IMR-90 (cell line): ENCODE results near the gene OR4S1. TPM values are rescaled to one million over a fixed set of nuclear protein-coding genes. Genes with fewer than 3 reads are reported as not detected.

Experiments used
- ATAC-seq: fragments of 200-7000 bp; cut with Tn5 transposase; 2 replicates; pipeline ENCODE4 v1.9.1; 2020; ENCODE audit warnings: low read depth, mild to moderate bottlenecking, moderate library complexity
- BruUV-seq: library from RNA; stranded (reverse); fragments of 400-500 nt; replicated peaks from 2 replicates; lab custom pipeline; 2021; lab: Mats Ljungman, UMichigan
- CTCF ChIA-PET: fragments of 300-600 bp; formaldehyde crosslinking; extraction: SDS; loops from one replicate; lab custom pipeline; 2021; ENCODE audit warnings: antibody characterized with exemption; lab: Yijun Ruan, JAX
- POLR2A ChIA-PET: fragments of 300-600 bp; sonication (Branson Sonifier 250); formaldehyde crosslinking; loops from one replicate; lab custom pipeline; 2022; ENCODE audit warnings: antibody characterized with exemption; ENCODE audit not compliant: unreplicated experiment; lab: Charles Lee
- DNase-seq: peaks from one replicate; pipeline ENCODE4 v3.0.0; 2013
- H2AFZ ChIP-seq: replicated peaks from 2 replicates; pipeline ENCODE3; 2013; ENCODE audit warnings: low read length, mild to moderate bottlenecking; ENCODE audit not compliant: poor library complexity
- H2AK5ac ChIP-seq: 2 replicates; pipeline ENCODE4 v1.6.1; 2013; ENCODE audit warnings: low read depth, low read length, inconsistent platforms
- H2AK9ac ChIP-seq: replicated peaks from 2 replicates; pipeline ENCODE3; 2013; ENCODE audit warnings: mild to moderate bottlenecking, low read depth, low read length, moderate library complexity; ENCODE audit not compliant: poor library complexity
- H2BK120ac ChIP-seq: 2 replicates; pipeline ENCODE4 v1.6.1; 2013; ENCODE audit warnings: low read depth, low read length, inconsistent platforms
- H2BK15ac ChIP-seq: 3 replicates; pipeline ENCODE4 v1.6.1; 2013; ENCODE audit warnings: low read depth, low read length, inconsistent platforms
- H2BK20ac ChIP-seq: 2 replicates; pipeline ENCODE4 v1.6.1; 2013; ENCODE audit warnings: low read depth, mild to moderate bottlenecking, inconsistent platforms, low read length, moderate library complexity
- H2BK5ac ChIP-seq: 2 replicates; pipeline ENCODE4 v1.6.1; 2013; ENCODE audit warnings: mild to moderate bottlenecking, low read depth, low read length, inconsistent platforms; ENCODE audit not compliant: poor library complexity, severe bottlenecking
- H3K14ac ChIP-seq: replicated peaks from 2 replicates; pipeline ENCODE4 v1.6.1; 2013; ENCODE audit warnings: low read depth, low read length, inconsistent platforms
- H3K18ac ChIP-seq: 2 replicates; pipeline ENCODE4 v1.6.1; 2013; ENCODE audit warnings: low read depth, low read length, control low read depth
- H3K23ac ChIP-seq: 2 replicates; pipeline ENCODE4 v1.6.1; 2013; ENCODE audit warnings: low read depth, low read length, inconsistent platforms
- H3K27ac ChIP-seq: 2 replicates; pipeline ENCODE4 v1.5.1; 2013; ENCODE audit warnings: mild to moderate bottlenecking, control low read depth, low read length; ENCODE audit not compliant: insufficient read depth
- H3K27me3 ChIP-seq: 2 replicates; pipeline ENCODE4 v1.6.1; 2013; ENCODE audit warnings: low read length; ENCODE audit not compliant: control insufficient read depth, insufficient read depth
- H3K36me3 ChIP-seq: 2 replicates; pipeline ENCODE4 v1.6.1; 2013; ENCODE audit warnings: low read length, mixed read lengths; ENCODE audit not compliant: control insufficient read depth, insufficient read depth
- H3K4ac ChIP-seq: 2 replicates; pipeline ENCODE4 v1.6.1; 2013; ENCODE audit warnings: low read depth, low read length, inconsistent platforms
- H3K4me1 ChIP-seq: 2 replicates; pipeline ENCODE4 v1.6.1; 2013; ENCODE audit warnings: low read length, mixed read lengths; ENCODE audit not compliant: control insufficient read depth, insufficient read depth
- H3K4me2 ChIP-seq: 2 replicates; pipeline ENCODE4 v1.6.1; 2013; ENCODE audit warnings: low read depth, mild to moderate bottlenecking, control low read depth, low read length, moderate library complexity
- H3K4me3 ChIP-seq: 2 replicates; pipeline ENCODE4 v1.5.1; 2013; ENCODE audit warnings: low read depth, mild to moderate bottlenecking, control low read depth, low read length, moderate library complexity; ENCODE audit not compliant: insufficient read depth
- H3K56ac ChIP-seq: 2 replicates; pipeline ENCODE4 v1.6.1; 2013; ENCODE audit warnings: low read length, inconsistent platforms; ENCODE audit not compliant: insufficient read depth; ENCODE audit errors: extremely low read depth
- H3K79me1 ChIP-seq, 2 experiments: 2 replicates each; pipeline ENCODE4 v1.6.1; 2013; ENCODE audit warnings: low read length in 2 of 2, inconsistent platforms in 1 of 2, low read depth in 1 of 2
- H3K9ac ChIP-seq: 2 replicates; pipeline ENCODE4 v1.6.1; 2013; ENCODE audit warnings: low read depth, low read length, control low read depth
- H3K9me1 ChIP-seq: 2 replicates; pipeline ENCODE4 v1.6.1; 2013; ENCODE audit warnings: low read length, inconsistent platforms; ENCODE audit not compliant: insufficient read depth
- H3K9me3 ChIP-seq: 2 replicates; pipeline ENCODE4 v1.6.1; 2013; ENCODE audit warnings: low read length; ENCODE audit not compliant: control insufficient read depth, insufficient read depth
- H4K20me1 ChIP-seq: 2 replicates; pipeline ENCODE4 v1.6.1; 2013; ENCODE audit warnings: low read length, inconsistent platforms; ENCODE audit not compliant: insufficient read depth
- H4K5ac ChIP-seq: 2 replicates; pipeline ENCODE4 v1.6.1; 2013; ENCODE audit warnings: mild to moderate bottlenecking, low read depth, low read length, control low read depth
- H4K8ac ChIP-seq, 2 experiments: 2 replicates each; pipeline ENCODE4 v1.6.1; 2013; ENCODE audit warnings: low read depth in 2 of 2, low read length in 2 of 2, control low read depth in 1 of 2, inconsistent platforms in 1 of 2
- H4K91ac ChIP-seq: 2 replicates; pipeline ENCODE4 v1.6.1; 2013; ENCODE audit warnings: low read depth, low read length, inconsistent platforms; ENCODE audit not compliant: insufficient read depth
- BHLHE40 ChIP-seq: fragments of 150-350 bp; IDR thresholded peaks from 2 replicates; pipeline ENCODE4 v1.6.1; 2016; ENCODE audit warnings: mild to moderate bottlenecking, low read depth, low read length
- MAFK ChIP-seq: IDR thresholded peaks from 2 replicates; pipeline ENCODE4 v1.6.1; 2012; ENCODE audit warnings: low read depth, low read length, improper control_type of control experiment
- MAZ ChIP-seq: IDR thresholded peaks from 2 replicates; pipeline ENCODE4 v1.6.1; 2012; ENCODE audit warnings: low read depth, mild to moderate bottlenecking, low read length, improper control_type of control experiment, moderate library complexity, borderline replicate concordance
- NFE2L2 ChIP-seq: fragments of 150-350 bp; IDR thresholded peaks from 2 replicates; pipeline ENCODE4 v1.6.1; 2016; ENCODE audit warnings: low read depth, mild to moderate bottlenecking, low read length
- RCOR1 ChIP-seq: IDR thresholded peaks from 2 replicates; pipeline ENCODE4 v1.6.1; 2012; ENCODE audit warnings: mild to moderate bottlenecking, low read length, improper control_type of control experiment; ENCODE audit not compliant: insufficient replicate concordance
- SMC3 ChIP-seq: fragments of 150-350 bp; IDR thresholded peaks from 2 replicates; pipeline ENCODE4 v1.6.1; 2016; ENCODE audit warnings: low read depth, mild to moderate bottlenecking, antibody characterized with exemption, low read length, moderate library complexity
- WGBS, 2 experiments: methylation state at CpG; one replicate each; pipeline versions ENCODE4 v1.1.5 to v1.1.7; 2013; ENCODE audit warnings: missing lambda C conversion rate in 2 of 2; ENCODE audit not compliant: insufficient read length in 1 of 2; ENCODE audit errors: extremely low coverage in 2 of 2; 5-methylcytosine and 5-hydroxymethylcytosine counted together
- dilution Hi-C: fragments of 300-500 bp; cut with HindIII; formaldehyde crosslinking; loops from one replicate; pipeline ENCODE4 v1.14.3; 2018; ENCODE audit warnings: low sequenced_read_pairs; ENCODE audit not compliant: unreplicated experiment
- in situ Hi-C: fragments of 300-500 bp; cut with MboI; formaldehyde crosslinking; loops from 3 replicates; pipeline ENCODE4 v1.14.3; 2019; ENCODE audit warnings: low sequenced_read_pairs, inconsistent platforms, mixed read lengths
- intact Hi-C: fragments of 100-400 bp; cut with micrococcal nuclease; formaldehyde crosslinking; loops from 2 replicates; pipeline ENCODE4 v1.10.0; 2022
- polyA plus RNA-seq, 3 experiments: library from polyadenylated mRNA; depleted of rRNA; stranded (reverse); fragments of >200 nt; gene quantifications; 2 replicates each; pipeline ENCODE4 v1.2.3, GENCODE V29; 2012; ENCODE audit warnings: low replicate concordance in 1 of 3
- total RNA-seq: library from RNA; depleted of rRNA; stranded (reverse); fragments of >200 nt; gene quantifications from 2 replicates; pipeline ENCODE4 v1.2.3, GENCODE V29; 2012

OR4S1 gene
- total and polyA plus RNA-seq, 2 of the 4 experiments (the other 2 are of a cell fraction): not detected

DNA sequence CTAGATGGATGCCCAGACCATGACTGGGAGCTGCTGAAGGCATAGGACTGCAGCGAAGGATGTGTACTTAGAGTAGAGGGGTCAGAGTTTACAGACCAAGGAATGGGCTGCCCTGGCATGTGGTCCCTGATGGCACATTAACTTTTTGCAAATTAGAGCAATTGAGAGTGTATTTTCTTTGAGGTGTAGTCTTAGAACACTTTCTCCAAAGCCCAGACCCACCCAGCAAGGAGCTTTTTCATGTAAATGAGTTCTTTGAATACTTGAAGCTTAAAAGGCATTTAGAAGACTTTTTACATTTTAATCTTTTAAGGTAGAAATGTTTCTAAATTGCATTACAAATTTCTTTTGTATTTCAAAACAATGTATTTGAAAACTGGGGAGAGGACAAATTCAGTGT lies 33.4 kb upstream of the OR4S1 start:
- ChIA-PET CTCF (no interaction called here), POLR2A (no interaction called here)
- Histone ChIP-seq H3K4me1 (no peaks in the 10 kb centered on the region), H2AFZ (no peak overlapping the region), H4K8ac (no peak overlapping the region), H3K27ac (no peak overlapping the region), H2BK15ac (no peak overlapping the region), H4K20me1 (no peaks in the 10 kb centered on the region), H3K9me3 (no peaks in the 10 kb centered on the region), H3K18ac (no peak overlapping the region), H3K56ac (no peak overlapping the region), H3K14ac (no peak overlapping the region), H2AK5ac (no peak overlapping the region), H2BK5ac (no peak overlapping the region), H3K36me3 (no peaks in the 10 kb centered on the region), H4K5ac (no peak overlapping the region), H3K4me2 (no peak overlapping the region), H3K9ac (no peak overlapping the region), H2BK120ac (no peak overlapping the region), H2AK9ac (no peak overlapping the region), H3K4ac (no peak overlapping the region), H2BK20ac (no peak overlapping the region), H3K27me3 (no peaks in the 10 kb centered on the region), H3K79me1 (no peaks in the 10 kb centered on the region), H3K9me1 (no peaks in the 10 kb centered on the region), H3K23ac (no peak overlapping the region), H3K4me3 (no peak overlapping the region), H4K91ac (no peak overlapping the region)
- DNase-seq (no peak), ATAC-seq (no peak)
- in situ Hi-C loops: no loop called here
- no peak for TF ChIP-seq MAZ
- no peak for TF ChIP-seq BHLHE40
- no peak for TF ChIP-seq RCOR1
- TF ChIP-seq NFE2L2: no peak
- no peak for TF ChIP-seq MAFK
- TF ChIP-seq SMC3: no peak
- 0% methylated on average over 1 of the region's 1 CpG; no CpG with 5 or more reads in 1 of the 2 experiments for WGBS, 2 experiments
- intact Hi-C loops: no loop called here
- no TSS peak for BruUV-seq
- dilution Hi-C loops: no loop called here
